Natural killer cell (primary cell): Measurements from ENCODE around the gene H2AZ2. TPM values are rescaled to one million over a fixed set of nuclear protein-coding genes. Genes with fewer than 3 reads are reported as not detected.
"Not testable (repeated sequence)": the region's sequence is repeated elsewhere in the genome, so short reads cannot be mapped to it uniquely, and the experiment has no call there.

Experiments used
- ATAC-seq, 3 donors: fragments of 150-1000 bp in 2 of 3; fragments of 200-7000 bp in 1 of 3; cut with Tn5 transposase; 1 replicate in 1 of 3; 2 replicates in 2 of 3; pipeline ENCODE4 v1.10.0; 2021; ENCODE audit warnings: mild to moderate bottlenecking in 2 of 3, moderate library complexity in 2 of 3
- DNase-seq, 2 donors: peaks; one replicate each; pipeline versions ENCODE4 v3.0.0 to v3.0.0-alpha.2; 2013 to 2021; ENCODE audit warnings: mixed read lengths in 1 of 2
- H3K27ac ChIP-seq: one replicate; pipeline ENCODE4 v1.5.1; 2013; ENCODE audit warnings: mild to moderate bottlenecking, low read length
- H3K27me3 ChIP-seq: one replicate; pipeline ENCODE4 v1.6.1; 2013; ENCODE audit warnings: low read length; ENCODE audit not compliant: control insufficient read depth, insufficient read depth
- H3K36me3 ChIP-seq: one replicate; pipeline ENCODE4 v1.6.1; 2013; ENCODE audit warnings: low read length; ENCODE audit not compliant: control insufficient read depth, insufficient read depth
- H3K4me1 ChIP-seq: one replicate; pipeline ENCODE4 v1.6.1; 2013; ENCODE audit warnings: low read length; ENCODE audit not compliant: control insufficient read depth, insufficient read depth
- H3K4me3 ChIP-seq: one replicate; pipeline ENCODE4 v1.5.1; 2013; ENCODE audit warnings: low read length
- H3K9me3 ChIP-seq: one replicate; pipeline ENCODE4 v1.6.1; 2013; ENCODE audit warnings: low read length; ENCODE audit not compliant: control insufficient read depth, insufficient read depth
- H3K27ac Mint-ChIP-seq, 2 donors: one replicate each; pipeline ENCODE4 v1.8.0; 2022; ENCODE audit warnings: mild to moderate bottlenecking in 2 of 2, mixed read lengths in 2 of 2, moderate library complexity in 1 of 2
- H3K27me3 Mint-ChIP-seq, 2 donors: one replicate each; pipeline ENCODE4 v1.8.0; 2022; ENCODE audit warnings: low read depth in 2 of 2, mixed read lengths in 2 of 2
- H3K36me3 Mint-ChIP-seq: one replicate; pipeline ENCODE4 v1.8.0; 2022; ENCODE audit warnings: mixed read lengths
- H3K4me1 Mint-ChIP-seq, 2 donors: one replicate each; pipeline ENCODE4 v1.8.0; 2022; ENCODE audit warnings: mixed read lengths in 2 of 2
- H3K4me3 Mint-ChIP-seq: one replicate; pipeline ENCODE4 v1.8.0; 2022; ENCODE audit warnings: mild to moderate bottlenecking, moderate library complexity, mixed read lengths
- H3K9me3 Mint-ChIP-seq, 2 donors: one replicate each; pipeline ENCODE4 v1.8.0; 2022; ENCODE audit warnings: mixed read lengths in 2 of 2
- CTCF ChIP-seq: fragments of 200-600 bp; IDR thresholded peaks from one replicate; pipeline ENCODE4 v1.8.0; 2022; ENCODE audit warnings: antibody characterized with exemption
- WGBS: methylation state at CpG from one replicate; pipeline ENCODE4 v1.1.7; 2013; ENCODE audit warnings: missing lambda C conversion rate; ENCODE audit not compliant: insufficient coverage; 5-methylcytosine and 5-hydroxymethylcytosine counted together
- intact Hi-C: fragments of 100-400 bp; cut with micrococcal nuclease; formaldehyde crosslinking; loops from one replicate; pipeline ENCODE4 v1.14.2; 2022
- total RNA-seq, 4 donors: library from RNA; stranded (reverse); fragments of 120-200 nt in 1 of 4; gene quantifications; one replicate each; pipeline versions ENCODE4 v1.2.3 to v1.2.4, GENCODE V29; 2013 to 2022

The H2AZ2 gene
- total RNA-seq, 3 donors from 2014 or later (not counting 1 experiment from before 2014, with no cell fraction given): 178 to 196 (median 190) TPM

- no peaks in the 10 kb centered on the region for H3K27me3 ChIP-seq
- no peak for TF ChIP-seq CTCF
- peaks cover 32% of the 10 kb centered on the region for H3K36me3 ChIP-seq
- intact Hi-C loops: no loop called here
- H3K4me3 Mint-ChIP-seq: no peak overlapping the region
- no peaks in the 10 kb centered on the region for H3K9me3 Mint-ChIP-seq
- H3K27ac Mint-ChIP-seq: no peak overlapping the region
- peaks cover 0 to 7% of the 10 kb centered on the region in 2 donors for H3K4me1 Mint-ChIP-seq
- no peaks in the 10 kb centered on the region for H3K4me1 ChIP-seq
- DNase-seq (no peak), ATAC-seq (no peak)
- H3K27ac ChIP-seq: no peak overlapping the region
- H3K9me3 ChIP-seq: no peaks in the 10 kb centered on the region
- 98% methylated on average over 5 of the region's 5 CpGs for WGBS
- no peaks in the 10 kb centered on the region for H3K27me3 Mint-ChIP-seq
- H3K36me3 Mint-ChIP-seq: peaks cover 8% of the 10 kb centered on the region
- no peak overlapping the region for H3K4me3 ChIP-seq
Measured at GRCh38 chr7:44805950-44806349, 41.9 kb downstream of the H2AZ2 start.

- intact Hi-C loops, H3K27me3 ChIP-seq, H3K4me1 ChIP-seq, H3K9me3 ChIP-seq, H3K27me3 Mint-ChIP-seq, H3K9me3 Mint-ChIP-seq, H3K4me1 Mint-ChIP-seq, H3K27ac ChIP-seq, DNase-seq, H3K4me3 ChIP-seq, H3K4me3 Mint-ChIP-seq, ATAC-seq: not testable (repeated sequence)
- peak overlapping the region in 1 of 2 donors; percentile 58 for H3K27ac Mint-ChIP-seq
- H3K36me3 ChIP-seq: peaks cover 48% of the 10 kb centered on the region
- 97% methylated on average over 10 of the region's 10 CpGs for WGBS
- H3K36me3 Mint-ChIP-seq: peaks cover 11% of the 10 kb centered on the region
Measured at GRCh38 chr7:44803828-44804519, 43.9 kb downstream of the H2AZ2 start.

- H3K4me1 Mint-ChIP-seq: peaks cover 20 to 23% of the 10 kb centered on the region in 2 donors
- H3K27ac Mint-ChIP-seq: peak overlapping the region; percentile 12 to 59
- no peaks in the 10 kb centered on the region for H3K9me3 Mint-ChIP-seq
- no peaks in the 10 kb centered on the region for H3K27me3 Mint-ChIP-seq
- H3K9me3 ChIP-seq: no peaks in the 10 kb centered on the region
- TF ChIP-seq CTCF: no peak
- H3K27ac ChIP-seq: no peak overlapping the region
- intact Hi-C loops: no loop called here
- peaks cover 12% of the 10 kb centered on the region for H3K4me1 ChIP-seq
- no peak overlapping the region for H3K4me3 ChIP-seq
- ATAC-seq: no peak
- no peak for DNase-seq
- 90% methylated on average over 5 of the region's 5 CpGs for WGBS
- no peak overlapping the region for H3K4me3 Mint-ChIP-seq
- H3K36me3 Mint-ChIP-seq: peaks cover 11% of the 10 kb centered on the region
- H3K36me3 ChIP-seq: peaks cover 54% of the 10 kb centered on the region
- H3K27me3 ChIP-seq: no peaks in the 10 kb centered on the region
Measured at GRCh38 chr7:44802418-44803025, 45.4 kb downstream of the H2AZ2 start.

GRCh38 chr7:44801890-44802289 lies 46.0 kb downstream of the H2AZ2 start:
- DNase-seq (no peak), ATAC-seq (no peak)
- 92% methylated on average over 5 of the region's 5 CpGs for WGBS
- H3K27ac ChIP-seq: no peak overlapping the region
- H3K9me3 ChIP-seq: no peaks in the 10 kb centered on the region
- H3K9me3 Mint-ChIP-seq: no peaks in the 10 kb centered on the region
- H3K4me3 ChIP-seq: no peak overlapping the region
- no peaks in the 10 kb centered on the region for H3K27me3 Mint-ChIP-seq
- peaks cover 12% of the 10 kb centered on the region for H3K4me1 ChIP-seq
- intact Hi-C loops: no loop called here
- peaks cover 11% of the 10 kb centered on the region for H3K36me3 Mint-ChIP-seq
- H3K27me3 ChIP-seq: no peaks in the 10 kb centered on the region
- TF ChIP-seq CTCF: no peak
- H3K36me3 ChIP-seq: peaks cover 54% of the 10 kb centered on the region
- peaks cover 23 to 27% of the 10 kb centered on the region in 2 donors for H3K4me1 Mint-ChIP-seq
- H3K27ac Mint-ChIP-seq: peak overlapping the region; percentile 59 to 96
- no peak overlapping the region for H3K4me3 Mint-ChIP-seq
